ENCODE measurements around the gene HSPH1. TPM values are rescaled to one million over a fixed set of nuclear protein-coding genes. Genes with fewer than 3 reads are reported as not detected.

HSPH1 gene
- total and polyA plus RNA-seq, 2 of the 13 experiments (the other 11 are each of a cell fraction or from before 2014, with no cell fraction given), result 13.0 to 62.9 TPM

- Histone ChIP-seq H3K27me3 (ENCODE audit: control insufficient read depth in 1 of 2, insufficient read depth in 2 of 2, low read length in 2 of 2) (peaks cover 0 to 7% of the 10 kb centered on the region in 2 experiments; a peak in 1 of 5 replicates), H3K4me3 (replicated peaks in 1 of 3; ENCODE audit: insufficient read depth in 1 of 3, low read depth in 2 of 3, low read length in 3 of 3) (no peak overlapping the region), H3K4me1 (ENCODE audit: insufficient read depth, low read length) (peaks cover 8% of the 10 kb centered on the region; the same call in 1 of the 2 replicates), H2AFZ (ENCODE audit: low read length) (no peak overlapping the region), H3K79me2 (ENCODE audit: insufficient read depth, low read length) (no peaks in the 10 kb centered on the region), H3K36me3 (replicated peaks in 1 of 2; ENCODE audit: control insufficient read depth in 1 of 2, insufficient read depth in 2 of 2, low read length in 2 of 2) (peaks cover 4 to 15% of the 10 kb centered on the region in 2 experiments), H4K20me1 (ENCODE audit: insufficient read depth, low read length) (no peaks in the 10 kb centered on the region), H3K9ac (ENCODE audit: insufficient read depth, low read depth, low read length) (no peak overlapping the region), H3K27ac (ENCODE audit: extremely low read length, insufficient read depth, low read length) (no peak overlapping the region), H3K9me3 (ENCODE audit: low read length) (no peaks in the 10 kb centered on the region), H3K4me2 (ENCODE audit: low read depth, low read length) (no peak overlapping the region)
- DNase-seq (ENCODE audit: low spot score) (no peak), ATAC-seq (no peak), FAIRE-seq (no peak)
- 99% methylated on average over 5 of the region's 5 CpGs for WGBS (ENCODE audit: low lambda C conversion rate)
- in situ Hi-C loops (cut with HindIII; ENCODE audit: extremely low pct_ligation_motif_present, low pct_unique_long_range_greater_than_20kb), result no loop called here
- POLR2A ChIA-PET, result no interaction called here
- CTCF ChIA-PET (ENCODE audit: low intra/inter-chr PET ratio, low total read pairs), result no interaction called here
- intact Hi-C loops (cut with micrococcal nuclease; ENCODE audit: unreplicated experiment), result no loop called here
- TF ChIP-seq CHCHD3 (CRISPR knock-in tag; IDR thresholded peaks at IDR 0.05) (no peak), SNAI1 (CRISPR knock-in tag; IDR thresholded peaks at IDR 0.05; ENCODE audit: borderline replicate concordance) (no peak), SP140L (CRISPR knock-in tag; IDR thresholded peaks at IDR 0.05; ENCODE audit: borderline replicate concordance) (no peak), KDM1A (CRISPR knock-in tag; IDR thresholded peaks at IDR 0.05) (no peak), CENPT (CRISPR knock-in tag; IDR thresholded peaks at IDR 0.05; ENCODE audit: low read depth) (no peak), ZNF44 (CRISPR knock-in tag; IDR thresholded peaks at IDR 0.05) (no peak), PTBP1 (IDR thresholded peaks at IDR 0.05; ENCODE audit: low read depth, low read length, poor library complexity, severe bottlenecking) (no peak), RELA (CRISPR knock-in tag; IDR thresholded peaks at IDR 0.05) (no peak), NFE2L1 (CRISPR knock-in tag; IDR thresholded peaks at IDR 0.05; ENCODE audit: borderline replicate concordance) (no peak), ZNF816 (CRISPR knock-in tag; IDR thresholded peaks at IDR 0.05; ENCODE audit: borderline replicate concordance) (no peak), ZNF256 (CRISPR knock-in tag; conservative IDR thresholded peaks at IDR 0.05) (no peak), ZNF274 (CRISPR knock-in tag; IDR thresholded peaks at IDR 0.05) (no peak), KDM5A (IDR thresholded peaks at IDR 0.05; ENCODE audit: borderline replicate concordance, low read length) (no peak), CBX2 (IDR thresholded peaks at IDR 0.05; ENCODE audit: low read depth, low read length) (no peak), CBX2 (CRISPR knock-in tag; IDR thresholded peaks at IDR 0.05; ENCODE audit: low read depth) (no peak), YY1 (IDR thresholded peaks at IDR 0.05; ENCODE audit: insufficient read depth, insufficient replicate concordance, low read depth, low read length) (no peak)
- TF ChIP-seq, protein P1, sequence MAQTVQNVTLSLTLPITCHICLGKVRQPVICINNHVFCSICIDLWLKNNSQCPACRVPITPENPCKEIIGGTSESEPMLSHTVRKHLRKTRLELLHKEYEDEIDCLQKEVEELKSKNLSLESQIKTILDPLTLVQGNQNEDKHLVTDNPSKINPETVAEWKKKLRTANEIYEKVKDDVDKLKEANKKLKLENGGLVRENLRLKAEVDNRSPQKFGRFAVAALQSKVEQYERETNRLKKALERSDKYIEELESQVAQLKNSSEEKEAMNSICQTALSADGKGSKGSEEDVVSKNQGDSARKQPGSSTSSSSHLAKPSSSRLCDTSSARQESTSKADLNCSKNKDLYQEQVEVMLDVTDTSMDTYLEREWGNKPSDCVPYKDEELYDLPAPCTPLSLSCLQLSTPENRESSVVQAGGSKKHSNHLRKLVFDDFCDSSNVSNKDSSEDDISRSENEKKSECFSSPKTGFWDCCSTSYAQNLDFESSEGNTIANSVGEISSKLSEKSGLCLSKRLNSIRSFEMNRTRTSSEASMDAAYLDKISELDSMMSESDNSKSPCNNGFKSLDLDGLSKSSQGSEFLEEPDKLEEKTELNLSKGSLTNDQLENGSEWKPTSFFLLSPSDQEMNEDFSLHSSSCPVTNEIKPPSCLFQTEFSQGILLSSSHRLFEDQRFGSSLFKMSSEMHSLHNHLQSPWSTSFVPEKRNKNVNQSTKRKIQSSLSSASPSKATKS (CRISPR knock-in tag; IDR thresholded peaks at IDR 0.05), result no peak
- no TSS peak for BruUV-seq (replicated peaks)
Measured at GRCh38 chr13:31133621-31134020, 28.1 kb downstream of the HSPH1 start.

Data from HepG2 (cell line).